ENCODE results near the gene CD22. TPM values are rescaled to one million over a fixed set of nuclear protein-coding genes. Genes with fewer than 3 reads are reported as not detected.

CD22 gene
- total and polyA plus RNA-seq, 8 donors: 2.0 to 5.7 (median 4.0) TPM; not detected in 3

- Histone ChIP-seq H3K4me3 (no peak overlapping the region), H3K36me3 (no peaks in the 10 kb centered on the region), H3K27ac (no peak overlapping the region), H3K9me3 (peaks cover 0 to 14% (median 0%) of the 10 kb centered on the region in 4 donors), H3K4me1 (peaks cover 0 to 16% (median 11%) of the 10 kb centered on the region in 4 donors), H3K27me3 (no peaks in the 10 kb centered on the region)
- 88 to 100% (median 94%) methylated on average over 2 of the region's 2 CpGs for WGBS, 5 donors
- DNase-seq: no peak
- TF ChIP-seq EP300 (IDR thresholded peaks at IDR 0.05) (no peak), POLR2AphosphoS5 (IDR thresholded peaks at IDR 0.05) (no peak), POLR2A (IDR thresholded peaks at IDR 0.05) (no peak)
- TF ChIP-seq, protein P1, sequence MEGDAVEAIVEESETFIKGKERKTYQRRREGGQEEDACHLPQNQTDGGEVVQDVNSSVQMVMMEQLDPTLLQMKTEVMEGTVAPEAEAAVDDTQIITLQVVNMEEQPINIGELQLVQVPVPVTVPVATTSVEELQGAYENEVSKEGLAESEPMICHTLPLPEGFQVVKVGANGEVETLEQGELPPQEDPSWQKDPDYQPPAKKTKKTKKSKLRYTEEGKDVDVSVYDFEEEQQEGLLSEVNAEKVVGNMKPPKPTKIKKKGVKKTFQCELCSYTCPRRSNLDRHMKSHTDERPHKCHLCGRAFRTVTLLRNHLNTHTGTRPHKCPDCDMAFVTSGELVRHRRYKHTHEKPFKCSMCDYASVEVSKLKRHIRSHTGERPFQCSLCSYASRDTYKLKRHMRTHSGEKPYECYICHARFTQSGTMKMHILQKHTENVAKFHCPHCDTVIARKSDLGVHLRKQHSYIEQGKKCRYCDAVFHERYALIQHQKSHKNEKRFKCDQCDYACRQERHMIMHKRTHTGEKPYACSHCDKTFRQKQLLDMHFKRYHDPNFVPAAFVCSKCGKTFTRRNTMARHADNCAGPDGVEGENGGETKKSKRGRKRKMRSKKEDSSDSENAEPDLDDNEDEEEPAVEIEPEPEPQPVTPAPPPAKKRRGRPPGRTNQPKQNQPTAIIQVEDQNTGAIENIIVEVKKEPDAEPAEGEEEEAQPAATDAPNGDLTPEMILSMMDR (IDR thresholded peaks at IDR 0.05): no peak
- intact Hi-C loops (cut with DNase I; ENCODE audit: low total_unique reads): no loop called here
Measured at GRCh38 chr19:35383536-35383935, 54.5 kb downstream of the CD22 start.

DNA sequence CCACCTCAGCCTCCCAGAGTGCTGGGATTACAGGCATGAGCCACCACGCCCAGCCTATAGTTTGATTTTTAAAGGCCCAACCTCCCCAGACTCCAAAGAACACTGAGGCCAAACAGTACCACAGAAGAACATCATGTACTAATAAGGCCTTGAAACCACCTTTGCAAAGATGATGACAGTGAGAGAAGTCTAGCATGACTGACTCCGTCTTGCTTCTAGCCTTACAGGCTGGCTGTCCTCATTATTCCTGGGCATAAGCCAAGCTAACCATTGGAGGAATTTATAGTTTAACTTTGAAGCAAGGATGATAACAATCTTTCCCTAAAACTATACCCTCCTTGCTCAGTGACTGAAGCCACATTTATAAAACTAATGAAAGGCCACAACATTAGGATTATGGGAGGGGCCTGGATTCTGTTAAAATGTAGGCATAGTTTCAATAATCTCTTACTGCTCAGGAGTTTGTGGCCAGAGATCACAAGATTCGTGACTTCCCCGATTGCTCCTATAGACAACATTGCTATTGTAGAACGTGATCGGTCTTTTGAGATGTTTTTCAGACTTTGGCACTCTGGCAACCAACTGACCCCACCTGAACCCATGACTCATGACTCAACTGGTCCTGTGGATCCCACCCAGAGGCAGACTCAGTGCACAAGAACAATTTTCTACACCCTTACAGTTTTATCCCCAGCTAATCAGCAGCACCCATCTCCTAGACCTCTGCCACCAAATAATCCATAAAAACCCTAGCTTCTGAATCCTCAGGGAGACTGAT, 59.5 kb downstream of the CD22 start:
- no peaks in the 10 kb centered on the region for H3K4me1 ChIP-seq
- H3K27ac ChIP-seq: no peak overlapping the region
- no peak for DNase-seq
- peaks cover 0 to 14% (median 0%) of the 10 kb centered on the region in 4 donors for H3K9me3 ChIP-seq
- no peak for TF ChIP-seq EP300 (IDR thresholded peaks at IDR 0.05)
- no peak for TF ChIP-seq POLR2AphosphoS5 (IDR thresholded peaks at IDR 0.05)
- TF ChIP-seq, protein P1 (IDR thresholded peaks at IDR 0.05): no peak
- no peak for TF ChIP-seq POLR2A (IDR thresholded peaks at IDR 0.05)
- no peaks in the 10 kb centered on the region for H3K27me3 ChIP-seq
- intact Hi-C loops (cut with DNase I; ENCODE audit: low total_unique reads): no loop called here
- WGBS, 5 donors: 70 to 84% (median 76%) methylated on average over 6 of the region's 6 CpGs
- no peak overlapping the region for H3K4me3 ChIP-seq
- H3K36me3 ChIP-seq: no peaks in the 10 kb centered on the region

GRCh38 chr19:35389192-35389861, 60.3 kb downstream of the CD22 start:
- H3K27ac ChIP-seq: no peak overlapping the region
- H3K4me3 ChIP-seq: no peak overlapping the region
- TF ChIP-seq, protein P1 (IDR thresholded peaks at IDR 0.05): no peak
- TF ChIP-seq EP300 (IDR thresholded peaks at IDR 0.05) (no peak), POLR2A (IDR thresholded peaks at IDR 0.05) (no peak), POLR2AphosphoS5 (IDR thresholded peaks at IDR 0.05) (no peak)
- no peaks in the 10 kb centered on the region for H3K4me1 ChIP-seq
- H3K9me3 ChIP-seq: peaks cover 0 to 14% (median 0%) of the 10 kb centered on the region in 4 donors
- intact Hi-C loops (cut with DNase I; ENCODE audit: low total_unique reads): no loop called here
- H3K27me3 ChIP-seq: no peaks in the 10 kb centered on the region
- peak; percentile 32 to 36 for DNase-seq
- WGBS, 5 donors: 37 to 61% (median 53%) methylated on average over 6 of the region's 6 CpGs
- no peaks in the 10 kb centered on the region for H3K36me3 ChIP-seq

- H3K9me3 ChIP-seq: no peaks in the 10 kb centered on the region
- 63 to 74% (median 72%) methylated on average over 5 of the region's 5 CpGs for WGBS, 5 donors
- no peak for DNase-seq
- intact Hi-C loops (cut with DNase I; ENCODE audit: low total_unique reads): no loop called here
- H3K4me3 ChIP-seq: no peak overlapping the region
- peaks cover 0 to 10% (median 4%) of the 10 kb centered on the region in 4 donors for H3K4me1 ChIP-seq
- no peaks in the 10 kb centered on the region for H3K27me3 ChIP-seq
- H3K27ac ChIP-seq: no peak overlapping the region
- no peak for TF ChIP-seq EP300 (IDR thresholded peaks at IDR 0.05)
- H3K36me3 ChIP-seq: no peaks in the 10 kb centered on the region
Measured at GRCh38 chr19:35392742-35393715, 64.0 kb downstream of the CD22 start.
